Activated naive CD4-positive, alpha-beta T cell treated with anti-CD3 and anti-CD28 coated beads, Interleukin-2, amount 50 U/mL, for 16 hours (primary cell): ENCODE data around the gene COMMD1.
"Not testable (repeated sequence)": the region's sequence is repeated elsewhere in the genome, so short reads cannot be mapped to it uniquely, and the experiment has no call there.

Experiments
- DNase-seq: peaks from one replicate; pipeline ENCODE4 v3.0.0-alpha.2; 2020

The COMMD1 gene

GRCh38 chr2:61924895-61925663 is 19.6 kb downstream of the COMMD1 start:
- DNase-seq, result no peak

- no peak for DNase-seq
Measured at GRCh38 chr2:61926531-61927477, 21.3 kb downstream of the COMMD1 start.

- no peak for DNase-seq
Measured at GRCh38 chr2:61928826-61929461, 23.5 kb downstream of the COMMD1 start.

GRCh38 chr2:61937098-61937497 is 31.6 kb downstream of the COMMD1 start:
- no peak for DNase-seq

- no peak for DNase-seq
Measured at GRCh38 chr2:61937886-61938285, 32.4 kb downstream of the COMMD1 start.

GRCh38 chr2:61938511-61938910 is 33.0 kb downstream of the COMMD1 start:
- no peak for DNase-seq

GRCh38 chr2:61943251-61943650 is 37.8 kb downstream of the COMMD1 start:
- DNase-seq, result no peak

GRCh38 chr2:61946666-61947065 is 41.2 kb downstream of the COMMD1 start:
- no peak for DNase-seq

- no peak for DNase-seq
Measured at GRCh38 chr2:61948661-61949457, 43.4 kb downstream of the COMMD1 start.

- DNase-seq, result no peak
Measured at GRCh38 chr2:61949458-61949713, 43.9 kb downstream of the COMMD1 start.

GRCh38 chr2:61949714-61950560 is 44.5 kb downstream of the COMMD1 start:
- no peak for DNase-seq

- no peak for DNase-seq
Measured at GRCh38 chr2:61950571-61951315, 45.3 kb downstream of the COMMD1 start.

- DNase-seq, result no peak
Measured at GRCh38 chr2:61951881-61952280, 46.4 kb downstream of the COMMD1 start.

- DNase-seq, result no peak
Measured at GRCh38 chr2:61952288-61952687, 46.8 kb downstream of the COMMD1 start.

- DNase-seq, result not testable (repeated sequence)
Measured at GRCh38 chr2:61954856-61955255, 49.4 kb downstream of the COMMD1 start.

GRCh38 chr2:61959381-61960293 is 54.2 kb downstream of the COMMD1 start:
- no peak for DNase-seq

GRCh38 chr2:61961231-61961901 is 55.9 kb downstream of the COMMD1 start:
- no peak for DNase-seq

GRCh38 chr2:61962095-61962984 is 56.9 kb downstream of the COMMD1 start:
- DNase-seq, result no peak
